NCI-H524 treated with DMSO at 0.1 percent for 48 hours (cell line): ENCODE measurements around the gene BACE1.

Experiments
- DNase-seq: peaks from one replicate; lab custom pipeline; 2025; lab: John Stamatoyannopoulos, UW

The BACE1 gene

GRCh38 chr11:117309310-117309709, 6.7 kb downstream of the BACE1 start:
- no peak for DNase-seq

- DNase-seq = no peak
These were observed 10.9 kb downstream of the BACE1 start for GRCh38 chr11:117305145-117305544.

- DNase-seq = no peak
These were observed 12.3 kb downstream of the BACE1 start for GRCh38 chr11:117303646-117304315.

DNA sequence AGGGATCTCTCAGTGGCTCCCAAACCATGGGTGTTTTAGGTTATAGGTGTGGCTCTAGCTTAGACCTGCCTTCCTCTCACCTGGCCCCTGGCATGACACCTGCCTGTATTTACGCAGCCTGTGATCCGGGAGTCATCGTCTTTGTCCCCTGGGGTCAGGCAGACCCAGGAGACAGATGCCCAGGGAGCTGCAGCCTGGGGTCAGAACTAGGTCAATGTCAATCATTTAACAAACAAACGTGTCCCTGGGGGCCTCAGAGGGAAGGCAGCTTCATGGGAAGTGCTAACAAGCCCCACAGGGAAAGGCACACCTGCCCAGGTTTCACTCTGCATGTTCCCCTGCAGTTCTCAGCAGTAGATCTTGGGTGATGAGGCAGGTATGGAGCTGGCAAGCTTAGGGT, 13.0 kb downstream of the BACE1 start:
- DNase-seq = no peak

- DNase-seq = no peak
These were observed 13.8 kb downstream of the BACE1 start for GRCh38 chr11:117302228-117302627.

GRCh38 chr11:117300773-117301172, 15.3 kb downstream of the BACE1 start:
- no peak for DNase-seq

DNA sequence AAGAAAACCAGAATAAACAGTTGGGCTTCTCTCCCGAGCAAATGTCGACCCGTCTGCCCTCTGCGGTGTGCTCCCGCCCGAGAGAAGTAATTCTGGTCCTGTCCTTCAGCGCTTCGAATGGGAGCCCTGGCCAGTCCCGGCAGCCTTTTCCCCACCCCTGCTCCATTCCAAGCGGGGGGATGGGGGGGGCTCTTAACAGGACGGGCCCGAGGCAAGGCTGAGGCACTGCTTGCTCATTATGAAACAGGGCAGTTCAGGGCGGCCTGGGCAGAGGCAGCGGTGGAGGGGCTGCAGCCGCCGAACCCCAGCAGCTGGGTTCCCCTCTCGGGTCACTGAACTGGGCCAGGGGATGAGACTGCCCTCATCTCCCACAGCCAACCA, 15.8 kb downstream of the BACE1 start:
- DNase-seq = no peak

DNA sequence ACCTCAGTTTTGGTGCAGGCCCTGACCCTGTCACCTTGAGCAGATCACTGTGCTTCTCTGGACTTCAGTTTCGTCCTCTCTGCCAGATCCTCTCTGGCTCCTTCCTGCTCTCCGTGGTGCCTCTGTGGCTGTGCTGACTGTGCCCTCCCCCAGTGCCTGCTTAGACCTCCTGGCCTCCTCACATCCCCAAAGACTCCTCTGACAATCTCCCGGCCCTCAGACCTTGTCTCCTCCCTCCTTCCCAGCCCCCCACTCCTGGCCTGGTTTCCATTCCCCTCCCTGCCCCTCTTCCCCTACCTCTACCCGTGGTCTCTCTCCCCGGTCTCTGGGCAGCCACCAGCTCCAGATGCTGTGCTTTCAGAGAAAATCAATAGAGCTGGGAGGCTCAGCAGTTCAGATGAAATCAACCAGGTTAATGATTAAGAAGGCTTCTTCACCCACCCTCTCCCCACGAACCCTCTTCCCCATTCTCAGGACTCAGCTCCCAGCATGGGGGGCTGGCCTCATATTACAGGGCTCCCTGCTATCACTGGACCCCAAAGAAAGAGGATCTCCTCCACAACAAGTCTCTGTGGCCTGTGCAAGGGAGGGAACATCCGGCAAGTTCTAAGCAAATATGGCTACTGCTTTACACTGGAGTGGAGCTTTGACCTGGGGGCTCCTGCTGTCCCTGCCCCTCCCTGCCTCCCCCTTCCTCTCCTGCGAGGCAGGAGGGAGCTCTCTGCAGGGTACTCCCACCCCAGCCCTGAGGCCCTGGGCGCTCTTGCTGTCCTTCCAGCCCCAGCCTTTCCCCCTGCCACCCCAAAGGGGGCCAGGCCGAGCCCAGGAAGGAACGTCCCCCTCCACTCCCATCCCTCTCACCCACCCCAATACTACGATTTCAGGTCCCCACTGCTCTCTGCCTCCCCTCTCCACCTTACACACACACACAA, 16.4 kb downstream of the BACE1 start:
- no peak for DNase-seq

DNA sequence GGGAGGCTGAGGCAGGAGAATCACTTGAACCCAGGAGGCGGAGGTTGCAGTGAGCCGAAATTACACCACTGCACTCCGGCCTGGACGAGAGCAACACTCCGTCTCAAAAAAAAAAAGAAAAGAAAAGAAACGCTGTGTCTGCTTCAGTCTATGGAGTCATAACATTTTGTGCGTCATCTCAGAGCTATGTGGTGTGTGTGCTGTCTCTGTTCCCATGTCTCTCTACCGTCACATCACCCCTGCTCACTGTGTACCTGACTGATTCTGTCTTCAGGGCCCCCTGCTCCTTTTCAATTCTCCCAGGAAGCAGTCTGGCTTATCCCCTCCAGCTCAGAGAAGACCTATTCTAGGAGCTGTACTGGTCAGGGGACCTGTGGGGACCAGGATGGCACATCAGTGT, 17.9 kb downstream of the BACE1 start:
- no peak for DNase-seq

DNA sequence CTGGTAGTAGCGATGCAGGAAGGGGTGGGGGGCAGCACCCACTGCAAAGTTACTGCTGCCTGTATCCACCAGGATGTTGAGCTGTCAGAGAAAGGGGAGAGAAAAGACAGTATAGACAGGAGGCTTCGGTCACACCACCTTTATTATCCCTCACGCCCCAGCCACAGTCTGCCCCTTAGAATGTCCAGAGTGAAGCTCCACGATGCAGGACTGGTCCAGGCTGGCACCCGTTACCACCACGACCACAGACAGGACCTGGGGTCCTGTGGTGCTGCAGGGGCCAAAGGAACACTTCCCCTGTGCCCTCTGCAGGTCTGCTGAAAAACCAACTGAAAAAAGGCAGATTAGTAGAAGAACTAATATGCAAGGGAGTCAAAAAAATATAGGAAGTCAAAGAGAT, 19.2 kb downstream of the BACE1 start:
- DNase-seq = no peak

DNA sequence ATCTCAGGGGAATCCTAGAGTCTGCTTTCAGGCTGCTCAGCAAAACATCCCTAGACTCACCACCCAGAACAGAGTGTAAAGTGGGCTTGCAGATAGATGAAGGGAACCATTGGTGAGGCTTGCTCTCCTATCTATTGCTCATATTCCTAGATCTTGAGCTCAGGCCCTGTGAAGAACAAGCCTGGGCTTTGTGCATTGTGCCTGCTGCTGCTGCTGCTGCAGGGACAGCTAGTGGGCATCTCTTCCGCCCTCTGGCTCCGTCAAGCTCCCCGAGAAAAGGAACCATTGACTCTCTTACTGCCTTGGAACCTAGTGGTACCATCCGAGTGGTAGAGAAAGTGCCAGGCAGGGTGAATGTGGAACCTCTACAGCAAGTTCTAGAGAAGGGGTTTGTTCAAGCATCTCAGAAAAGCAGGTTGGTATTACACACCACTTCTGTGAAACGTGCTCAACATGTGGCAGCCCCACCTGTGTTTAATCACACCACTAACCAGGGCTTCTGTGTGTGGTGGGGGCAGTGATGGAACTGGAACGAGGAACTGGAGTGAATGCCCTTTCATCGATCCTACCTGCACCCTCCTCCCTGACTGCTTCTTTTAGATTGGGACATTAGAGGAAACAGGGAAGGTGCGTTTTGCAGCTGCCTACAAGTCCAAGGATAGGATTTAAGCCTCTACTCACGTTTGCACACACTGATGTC, 20.5 kb downstream of the BACE1 start:
- DNase-seq = no peak

- no peak for DNase-seq
These were observed 23.4 kb downstream of the BACE1 start for GRCh38 chr11:117292616-117293015.

- no peak for DNase-seq
These were observed 25.2 kb downstream of the BACE1 start, which contains the start of gene BACE1-AS for GRCh38 chr11:117290809-117291396. Gene BACE1-AS (plus strand): TSS chr11:117291346.

DNA sequence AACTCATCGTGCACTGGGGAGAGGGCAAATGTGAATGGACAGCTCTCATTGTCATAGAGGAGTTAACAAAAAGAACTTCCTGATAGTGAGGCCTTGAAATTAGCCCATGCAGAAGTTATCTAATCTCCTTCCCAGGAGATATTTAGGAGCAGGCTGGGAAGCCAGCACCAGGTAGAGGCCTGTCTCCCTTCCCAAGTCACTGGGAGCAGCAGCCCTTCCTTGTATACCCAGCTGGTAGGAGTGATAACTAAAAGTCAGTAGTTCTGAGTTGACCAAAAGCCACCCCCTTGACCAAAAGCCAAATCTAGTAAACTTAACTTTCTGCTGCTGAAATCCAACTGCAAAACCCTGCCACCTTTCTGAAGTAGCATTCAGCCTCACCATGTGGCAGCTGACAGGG, 26.3 kb downstream of the BACE1 start:
- DNase-seq = no peak

- DNase-seq = no peak
These were observed 28.4 kb downstream of the BACE1 start for GRCh38 chr11:117287668-117288067.

DNA sequence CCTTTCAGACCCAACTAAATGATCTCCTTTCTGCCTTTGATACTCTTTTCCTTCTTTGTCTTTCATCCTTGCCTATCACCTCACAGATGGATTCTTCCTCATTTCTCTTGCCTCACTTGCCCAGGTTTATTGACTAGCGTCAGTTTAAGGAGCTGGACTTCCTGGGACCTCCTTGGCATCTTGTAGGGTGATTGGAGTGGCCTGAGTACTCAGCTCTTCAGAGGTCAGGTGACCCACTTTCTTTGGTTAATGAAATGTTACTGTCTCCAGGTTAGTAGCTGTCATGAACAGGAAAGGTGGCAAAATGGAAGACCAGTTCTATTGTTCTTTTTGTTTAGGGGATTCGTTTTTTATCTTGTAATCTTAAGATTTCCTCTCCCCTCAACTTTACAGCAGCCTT, 29.5 kb downstream of the BACE1 start:
- DNase-seq = no peak

DNA sequence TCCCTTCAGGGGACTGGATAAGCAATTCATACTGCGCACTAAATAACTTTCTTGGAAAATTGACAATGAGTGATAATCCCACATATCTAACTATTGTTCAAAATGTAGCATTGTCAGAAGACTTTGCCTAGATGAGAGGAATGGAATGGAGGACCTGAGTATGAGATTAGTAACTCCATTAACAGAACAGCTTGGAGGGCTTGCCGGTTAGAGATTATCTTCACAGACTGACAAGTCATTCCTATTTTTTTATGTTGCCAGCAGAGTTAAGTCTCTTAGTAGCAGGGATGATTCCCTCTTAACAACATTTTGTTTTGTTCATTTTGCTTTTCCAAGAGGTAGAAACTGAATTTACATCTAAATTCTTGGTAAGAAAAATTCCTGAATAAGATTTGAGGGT, 32.0 kb downstream of the BACE1 start:
- DNase-seq = no peak

DNA sequence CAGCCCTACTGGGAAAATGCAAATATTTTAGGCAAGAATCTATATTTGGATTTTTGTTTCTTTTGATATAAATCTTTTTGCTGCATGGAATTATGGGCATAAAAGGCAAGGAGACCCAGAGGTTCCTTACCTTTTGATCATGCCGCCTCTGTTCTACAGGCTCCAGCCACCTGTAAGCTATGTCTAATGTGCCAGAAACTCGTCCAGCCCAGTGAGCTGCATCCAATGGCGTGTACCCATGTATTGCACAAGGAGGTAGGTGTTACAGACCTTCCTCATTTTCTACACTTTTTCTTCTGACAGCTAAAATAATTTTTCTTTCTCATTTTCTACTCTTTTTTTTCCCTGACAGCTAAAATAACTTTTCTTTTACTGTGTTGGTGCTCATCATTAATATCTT, 33.1 kb downstream of the BACE1 start:
- DNase-seq = no peak

GRCh38 chr11:117281869-117282268, 34.2 kb downstream of the BACE1 start:
- DNase-seq = no peak

DNA sequence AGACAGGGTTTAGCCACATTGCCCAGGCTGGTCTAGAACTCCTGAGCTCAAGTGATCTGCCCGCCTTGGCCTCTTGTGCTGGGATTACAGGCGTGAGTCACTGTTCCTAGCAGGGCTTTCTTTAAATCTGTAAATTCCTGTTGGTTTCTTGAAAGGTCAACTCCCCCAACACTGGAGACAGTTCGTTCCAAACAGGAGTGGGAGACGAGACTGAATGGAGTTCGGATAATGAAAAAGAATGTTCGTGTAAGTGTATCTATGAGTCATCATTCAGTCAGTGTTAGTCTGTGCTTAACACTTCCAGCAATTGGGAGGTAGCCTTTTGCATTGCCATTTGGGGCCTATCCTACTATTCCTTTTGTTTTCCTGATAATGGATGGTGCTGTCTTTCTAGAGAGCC, 34.9 kb downstream of the BACE1 start:
- DNase-seq = no peak

DNA sequence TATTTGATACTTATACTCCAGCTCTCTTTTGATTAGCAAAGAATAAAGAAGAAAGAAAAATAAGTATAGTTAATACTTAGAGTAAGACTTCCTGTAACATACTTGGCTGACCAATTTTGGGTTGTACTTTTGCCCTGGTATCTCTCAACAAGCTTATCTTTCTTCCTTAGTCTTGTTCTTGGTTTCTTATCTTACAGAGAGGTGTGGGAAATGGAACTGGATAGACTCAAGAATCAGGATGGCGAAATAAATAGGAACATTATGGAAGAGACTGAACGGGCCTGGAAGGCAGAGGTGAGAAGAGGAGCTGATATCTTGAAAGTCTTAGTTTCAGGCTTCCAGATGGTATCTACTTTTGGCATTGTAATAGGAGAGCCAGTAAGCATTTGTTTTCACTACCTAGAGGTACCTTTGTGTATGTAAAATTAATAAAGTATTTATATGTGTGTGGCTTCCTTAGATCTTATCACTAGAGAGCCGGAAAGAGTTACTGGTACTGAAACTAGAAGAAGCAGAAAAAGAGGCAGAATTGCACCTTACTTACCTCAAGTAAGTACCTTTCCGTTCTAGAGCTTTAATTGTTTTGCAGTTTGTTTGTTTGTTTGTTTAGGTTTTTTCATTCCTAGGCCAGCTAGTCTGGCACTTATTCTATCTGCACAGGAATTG, 36.2 kb downstream of the BACE1 start:
- no peak for DNase-seq

DNA sequence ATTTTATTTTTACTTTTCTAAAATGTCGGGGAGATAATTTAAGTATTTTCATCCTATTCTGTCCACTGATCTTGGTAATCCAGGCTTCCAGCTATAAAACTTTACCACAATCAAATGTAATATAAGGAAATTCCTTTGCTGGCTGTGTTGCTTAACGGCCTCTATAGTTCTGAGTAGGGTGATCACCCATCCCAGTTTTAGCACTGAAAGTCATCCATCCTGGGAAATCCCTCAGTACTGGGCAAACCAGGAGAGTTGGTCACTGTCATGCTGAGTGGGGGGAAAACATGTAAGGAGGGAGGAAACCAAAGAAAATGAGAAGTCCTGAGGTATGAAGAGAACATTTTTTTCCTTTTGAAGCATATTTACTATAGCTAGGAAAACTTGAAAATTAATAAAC, 37.7 kb downstream of the BACE1 start:
- no peak for DNase-seq
